DMS53 treated with DMSO at 0.1 percent for 48 hours (cell line): ENCODE results near the gene ZSWIM7.

Source experiments
- DNase-seq: peaks from one replicate; lab custom pipeline; 2025; ENCODE audit not compliant: unreplicated experiment; lab: John Stamatoyannopoulos, UW

The ZSWIM7 gene

DNA sequence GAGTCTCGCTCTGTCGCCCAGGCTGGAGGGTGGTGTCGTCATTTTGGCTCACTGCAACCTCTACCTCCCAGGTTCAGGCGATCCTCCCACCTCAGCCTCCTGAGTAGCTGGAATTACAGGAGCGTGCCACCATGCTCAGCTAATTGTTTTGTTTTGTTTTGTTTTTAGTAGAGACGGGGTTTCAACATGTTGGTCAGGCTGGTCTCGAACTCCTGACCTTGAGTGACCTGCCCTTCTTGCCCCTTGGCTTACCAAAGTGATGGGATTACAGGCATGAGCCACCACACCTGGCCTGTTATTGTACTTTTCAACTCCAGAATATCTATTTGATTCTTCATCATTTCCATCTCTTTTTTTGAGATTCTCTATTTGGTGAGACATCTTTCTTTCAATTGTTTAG, 63.6 kb downstream of the ZSWIM7 start:
- no peak for DNase-seq

DNA sequence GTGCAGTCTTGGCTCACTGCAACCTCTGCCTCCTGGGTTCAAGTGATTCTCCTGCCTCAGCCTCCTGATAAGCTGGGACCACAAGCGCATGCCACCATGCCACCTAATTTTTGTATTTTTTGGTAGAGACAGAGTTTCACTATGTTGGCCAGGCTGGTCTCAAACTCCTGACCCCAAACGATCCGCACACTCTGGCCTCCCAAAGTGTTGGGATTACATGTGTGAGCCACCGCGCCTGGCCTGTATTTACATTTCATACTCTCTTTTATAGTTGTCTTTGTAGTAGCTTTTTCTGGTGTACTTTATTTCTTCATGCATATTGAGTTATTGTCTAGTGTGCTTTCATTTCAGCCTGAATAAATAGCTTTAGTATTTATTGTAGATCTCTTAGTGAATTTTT, 64.6 kb downstream of the ZSWIM7 start:
- no peak for DNase-seq

DNA sequence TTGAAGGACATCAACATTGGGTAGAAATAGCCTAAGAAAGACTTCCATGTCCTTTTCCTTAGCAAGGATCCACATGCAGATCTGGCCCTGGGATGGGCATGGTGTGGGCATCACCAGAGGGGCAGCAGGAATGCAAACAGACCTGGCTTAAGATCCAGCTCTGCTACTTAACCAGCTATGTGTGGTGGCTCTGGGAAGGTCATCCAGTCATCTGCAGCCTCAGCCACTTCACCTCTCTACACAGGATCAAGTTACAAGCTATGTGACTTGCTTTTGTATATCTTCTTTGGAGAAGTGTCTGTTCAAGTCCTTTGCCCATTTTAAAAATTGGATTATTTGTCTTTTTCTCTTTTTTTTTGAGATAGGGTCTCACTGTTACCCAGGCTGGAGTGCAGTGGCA, 68.1 kb downstream of the ZSWIM7 start:
- DNase-seq = peak; percentile 18

DNA sequence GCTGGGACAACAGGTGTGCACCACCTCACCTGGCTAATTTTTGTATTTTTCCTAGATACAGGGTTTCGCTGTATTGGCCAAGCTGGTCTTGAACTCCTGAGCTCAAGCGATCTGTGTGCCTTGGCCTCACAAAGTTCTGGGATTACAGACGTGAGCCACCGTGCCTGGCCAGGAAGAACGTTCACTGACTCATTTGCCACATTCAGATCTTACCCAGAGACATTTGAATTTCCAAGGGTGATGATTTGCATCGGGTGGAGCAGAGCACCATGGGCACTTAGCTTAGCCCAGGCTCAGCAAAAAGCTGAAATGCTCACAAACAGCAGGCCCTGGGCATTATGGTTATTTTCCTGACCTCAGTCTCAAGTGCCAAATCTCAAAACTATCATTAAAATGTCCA, 69.1 kb downstream of the ZSWIM7 start:
- DNase-seq = no peak

DNA sequence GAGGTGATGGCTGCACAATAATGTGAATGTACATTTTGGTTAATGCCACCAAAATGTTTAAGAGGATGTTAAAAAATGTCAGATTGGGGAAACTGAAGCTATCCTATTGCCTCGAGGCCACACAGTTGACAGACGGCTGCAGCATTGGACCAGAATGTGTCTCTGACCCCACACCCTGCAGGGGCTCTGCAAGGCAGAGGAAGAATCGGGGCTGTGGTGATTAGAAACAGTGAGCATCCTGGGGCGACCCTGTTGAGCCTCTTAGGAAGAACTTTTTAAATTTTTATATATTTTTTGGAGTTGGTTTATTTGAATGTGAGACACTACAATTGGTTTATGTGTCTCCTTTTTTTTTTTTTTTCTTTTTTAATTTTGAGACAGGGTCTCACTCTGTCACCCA, 69.6 kb downstream of the ZSWIM7 start:
- no peak for DNase-seq

DNA sequence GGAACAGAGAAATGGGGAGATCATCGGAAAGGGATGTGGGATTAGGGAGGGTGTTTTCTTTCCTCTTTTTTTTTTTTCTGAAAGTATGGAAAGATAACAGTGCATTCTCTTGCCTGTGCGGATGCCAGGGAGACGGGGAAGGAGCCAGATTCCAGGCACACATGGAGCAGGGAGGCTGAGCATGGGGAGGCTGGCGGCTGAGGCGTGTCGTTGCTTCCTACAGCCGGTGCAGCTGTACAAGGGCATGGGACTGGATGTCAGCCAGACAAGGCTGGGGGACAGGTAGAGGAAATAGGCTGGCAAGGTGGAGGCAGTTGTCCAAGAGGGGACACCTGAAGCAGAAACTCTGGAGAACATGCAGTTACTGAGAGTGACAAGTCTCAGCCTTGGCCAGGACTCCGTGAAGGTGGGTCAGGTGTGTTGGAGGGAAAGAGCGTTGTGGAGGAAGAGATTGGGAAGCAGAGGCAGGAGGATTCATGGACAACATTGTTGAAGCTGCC, 71.2 kb downstream of the ZSWIM7 start:
- no peak for DNase-seq
